Measurements from ENCODE around the gene KLF5. TPM values are rescaled to one million over a fixed set of nuclear protein-coding genes. Genes with fewer than 3 reads are reported as not detected.

KLF5 gene
- total RNA-seq, 4 donors from 2014 or later: 3.6 to 32.3 (median 9.6) TPM

- TF ChIP-seq CTCF (IDR thresholded peaks at IDR 0.05): no peak
- DNase-seq (ENCODE audit: low spot score): no peak
- ATAC-seq (ENCODE audit: low FRiP score): no peak
Observed at GRCh38 chr13:73119612-73120011, 60.8 kb downstream of the KLF5 start.

Small RNAs within 50 kb of the gene (small RNA-seq; reads per million reads assigned to genes)
- not detected for gene RNU6-66P

Data from omental fat pad (tissue), 4 donors.